Measurements from ENCODE around the gene D2HGDH.
"Not testable (repeated sequence)": the region's sequence is repeated elsewhere in the genome, so short reads cannot be mapped to it uniquely, and the experiment has no call there.

Gene D2HGDH

GRCh38 chr2:241796610-241797138 is 62.2 kb downstream of the D2HGDH start:
- no peak for DNase-seq

- no peak for DNase-seq
Measured at GRCh38 chr2:241797441-241798080, 63.1 kb downstream of the D2HGDH start.

GRCh38 chr2:241798081-241798630 is 63.7 kb downstream of the D2HGDH start:
- no peak for DNase-seq

GRCh38 chr2:241798631-241799521 is 64.4 kb downstream of the D2HGDH start:
- no peak for DNase-seq

- DNase-seq = no peak
Measured at GRCh38 chr2:241799522-241800197, 65.2 kb downstream of the D2HGDH start.

- not testable (repeated sequence) for DNase-seq
Measured at GRCh38 chr2:241800198-241800903, 65.9 kb downstream of the D2HGDH start.

GRCh38 chr2:241801611-241802420 is 67.4 kb downstream of the D2HGDH start:
- DNase-seq = no peak

GRCh38 chr2:241802421-241803318 is 68.2 kb downstream of the D2HGDH start:
- DNase-seq = no peak

- DNase-seq = no peak
Measured at GRCh38 chr2:241803387-241804325, 69.2 kb downstream of the D2HGDH start.

GRCh38 chr2:241804326-241805229 is 70.1 kb downstream of the D2HGDH start:
- no peak for DNase-seq

GRCh38 chr2:241806217-241806616 is 71.8 kb downstream of the D2HGDH start:
- not testable (repeated sequence) for DNase-seq

- DNase-seq = no peak
Measured at GRCh38 chr2:241808051-241808720, 73.8 kb downstream of the D2HGDH start.

GRCh38 chr2:241808721-241809382 is 74.4 kb downstream of the D2HGDH start, which contains the start of gene NEU4:
NEU4 (plus strand) TSS chr2:241809193; CDS start chr2:241814485, 5,292 bp downstream.
- no peak for DNase-seq

GRCh38 chr2:241809383-241810306 is 75.2 kb downstream of the D2HGDH start:
- DNase-seq = no peak
